HEK293 (cell line): ENCODE measurements around the gene THAP3.

Source experiments
- CTCF ChIA-PET: fragments of 350-600 bp; formaldehyde crosslinking; extraction: SDS; loops from one replicate; lab custom pipeline; 2021; ENCODE audit warnings: antibody characterized with exemption; lab: Yijun Ruan, JAX
- POLR2A ChIA-PET: fragments of 300-600 bp; formaldehyde crosslinking; extraction: SDS; loops from one replicate; lab custom pipeline; 2020; ENCODE audit warnings: antibody characterized with exemption, inconsistent platforms; lab: Yijun Ruan, JAX
- H3K27ac ChIP-seq: fragments of 200-500 bp; sonication (Bioruptor generic); 2 replicates; pipeline ENCODE4 v1.5.1; 2014; ENCODE audit warnings: low read depth, low read length, control low read depth, inconsistent platforms; ENCODE audit errors: extremely low read depth
- H3K36me3 ChIP-seq, 2 experiments: fragments of 200-500 bp in 1 of 2; sonication (Bioruptor generic) in 1 of 2; 1 replicate in 1 of 2; 2 replicates in 1 of 2; pipeline ENCODE4 v1.5.1; 2014 to 2017; ENCODE audit warnings: inconsistent platforms in 2 of 2, low read length in 2 of 2; ENCODE audit not compliant: control insufficient read depth in 2 of 2, insufficient read depth in 1 of 2
- H3K4me1 ChIP-seq: fragments of 200-500 bp; sonication (Bioruptor generic); 2 replicates; pipeline ENCODE4 v1.5.1; 2014; ENCODE audit warnings: mild to moderate bottlenecking, low read length, inconsistent platforms; ENCODE audit not compliant: control insufficient read depth, insufficient read depth
- H3K4me3 ChIP-seq: 2 replicates; pipeline ENCODE4 v1.5.1; 2011; ENCODE audit warnings: low read depth, mild to moderate bottlenecking, control low read depth, low read length, moderate library complexity
- H3K9me3 ChIP-seq: fragments of 200-500 bp; sonication (Bioruptor generic); 2 replicates; pipeline ENCODE4 v1.5.1; 2014; ENCODE audit warnings: low read depth, low read length, inconsistent platforms; ENCODE audit not compliant: control insufficient read depth, insufficient read depth
- ATF2 ChIP-seq: fragments of 450-650 bp; formaldehyde crosslinking; IDR thresholded peaks from 2 replicates; pipeline ENCODE4 v1.5.1; 2016; ENCODE audit warnings: missing biosample characterization, missing genetic modification characterization, low read depth
- ELK4 ChIP-seq: IDR thresholded peaks from 2 replicates; pipeline ENCODE4 v1.6.1; 2011; ENCODE audit warnings: mild to moderate bottlenecking, low read depth, low read length, borderline replicate concordance
- GLIS1 ChIP-seq: fragments of 450-650 bp; formaldehyde crosslinking; IDR thresholded peaks from 2 replicates; pipeline ENCODE4 v1.5.1; 2016; ENCODE audit warnings: missing biosample characterization, missing genetic modification characterization
- GLIS2 ChIP-seq: fragments of 450-650 bp; formaldehyde crosslinking; IDR thresholded peaks from 2 replicates; pipeline ENCODE4 v1.5.1; 2016; ENCODE audit warnings: missing biosample characterization, missing genetic modification characterization
- INSM2 ChIP-seq: fragments of 450-650 bp; formaldehyde crosslinking; IDR thresholded peaks from 2 replicates; pipeline ENCODE4 v1.5.1; 2016; ENCODE audit warnings: missing biosample characterization, missing genetic modification characterization
- KLF10 ChIP-seq: fragments of 450-650 bp; IDR thresholded peaks from 2 replicates; pipeline ENCODE4 v1.5.1; 2018; ENCODE audit warnings: missing biosample characterization, mild to moderate bottlenecking, missing genetic modification characterization
- MEIS1 ChIP-seq: sonication (generic); formaldehyde crosslinking; IDR thresholded peaks from 2 replicates; pipeline ENCODE4 v1.8.1; 2022; ENCODE audit warnings: missing genetic modification reagents, mild to moderate bottlenecking, borderline replicate concordance
- PRDM1 ChIP-seq: fragments of 450-650 bp; formaldehyde crosslinking; IDR thresholded peaks from 2 replicates; pipeline ENCODE4; 2016; ENCODE audit warnings: missing biosample characterization, missing genetic modification characterization
- SP2 ChIP-seq: fragments of 450-650 bp; formaldehyde crosslinking; IDR thresholded peaks from 2 replicates; pipeline ENCODE4 v1.5.1; 2016; ENCODE audit warnings: missing biosample characterization, missing genetic modification characterization
- ZBTB44 ChIP-seq: fragments of 450-650 bp; IDR thresholded peaks from 2 replicates; pipeline ENCODE4 v1.5.1; 2018; ENCODE audit warnings: missing biosample characterization, mild to moderate bottlenecking, missing genetic modification characterization
- ZBTB49 ChIP-seq: fragments of 450-650 bp; formaldehyde crosslinking; IDR thresholded peaks from 2 replicates; pipeline ENCODE4 v1.5.1; 2016; ENCODE audit warnings: missing biosample characterization, missing genetic modification characterization, low read depth
- ZFP3 ChIP-seq: fragments of 450-650 bp; formaldehyde crosslinking; IDR thresholded peaks from 2 replicates; pipeline ENCODE4 v1.5.1; 2016; ENCODE audit warnings: low read depth, missing biosample characterization, missing genetic modification characterization
- ZNF114 ChIP-seq: fragments of 450-650 bp; formaldehyde crosslinking; IDR thresholded peaks from 2 replicates; pipeline ENCODE4 v1.5.0; 2017; ENCODE audit warnings: missing biosample characterization, missing genetic modification characterization
- ZNF174 ChIP-seq: fragments of 450-650 bp; formaldehyde crosslinking; IDR thresholded peaks from 2 replicates; pipeline ENCODE4 v1.5.0; 2017; ENCODE audit warnings: missing biosample characterization, mild to moderate bottlenecking, missing genetic modification characterization
- ZNF19 ChIP-seq: fragments of 450-650 bp; formaldehyde crosslinking; IDR thresholded peaks from 2 replicates; pipeline ENCODE4; 2016; ENCODE audit warnings: missing biosample characterization, missing genetic modification characterization, low read depth
- ZNF2 ChIP-seq: fragments of 450-650 bp; formaldehyde crosslinking; IDR thresholded peaks from 2 replicates; pipeline ENCODE4 v1.5.1; 2016; ENCODE audit warnings: missing biosample characterization, missing genetic modification characterization
- ZNF223 ChIP-seq: fragments of 450-650 bp; formaldehyde crosslinking; IDR thresholded peaks from 2 replicates; pipeline ENCODE4 v1.5.1; 2016; ENCODE audit warnings: missing biosample characterization, missing genetic modification characterization
- ZNF24 ChIP-seq: fragments of 450-650 bp; formaldehyde crosslinking; IDR thresholded peaks from 2 replicates; pipeline ENCODE4 v1.5.1; 2016; ENCODE audit warnings: missing biosample characterization, missing genetic modification characterization
- ZNF302 ChIP-seq: fragments of 450-650 bp; formaldehyde crosslinking; IDR thresholded peaks from 2 replicates; pipeline ENCODE4 v1.5.1; 2016; ENCODE audit warnings: missing biosample characterization, missing genetic modification characterization, low read depth
- ZNF341 ChIP-seq: fragments of 450-650 bp; formaldehyde crosslinking; IDR thresholded peaks from 2 replicates; pipeline ENCODE4; 2016; ENCODE audit warnings: low read depth, missing biosample characterization, missing genetic modification characterization
- ZNF391 ChIP-seq: fragments of 450-650 bp; formaldehyde crosslinking; IDR thresholded peaks from 2 replicates; pipeline ENCODE4 v1.5.1; 2016; ENCODE audit warnings: low read depth, missing biosample characterization, missing genetic modification characterization, borderline replicate concordance
- ZNF426 ChIP-seq: fragments of 450-650 bp; formaldehyde crosslinking; IDR thresholded peaks from 2 replicates; pipeline ENCODE4 v1.5.1; 2017; ENCODE audit warnings: missing biosample characterization, missing genetic modification characterization, mild to moderate bottlenecking, inconsistent platforms, moderate library complexity
- ZNF433 ChIP-seq: fragments of 450-650 bp; formaldehyde crosslinking; IDR thresholded peaks from 2 replicates; pipeline ENCODE4 v1.5.1; 2016; ENCODE audit warnings: missing biosample characterization, missing genetic modification characterization, low read depth
- ZNF510 ChIP-seq: fragments of 450-650 bp; formaldehyde crosslinking; IDR thresholded peaks from 2 replicates; pipeline ENCODE4 v1.5.1; 2018; ENCODE audit warnings: mild to moderate bottlenecking, missing genetic modification characterization, missing biosample characterization; ENCODE audit not compliant: insufficient replicate concordance
- ZNF792 ChIP-seq: fragments of 450-650 bp; formaldehyde crosslinking; IDR thresholded peaks from 2 replicates; pipeline ENCODE4 v1.5.1; 2016; ENCODE audit warnings: missing biosample characterization, missing genetic modification characterization

The THAP3 gene

GRCh38 chr1:6624710-6625583, at the start of gene THAP3:
TSS of gene THAP3 (plus strand) at chr1:6624868. CDS start at chr1:6625219, 351 bp downstream.
- CTCF ChIA-PET: interaction anchor here (1.1 kb wide), 1 partner anchor 139 kb away, joined by 3 read pairs; no protein-coding TSS in a partner anchor
- Histone ChIP-seq H3K9me3 (no peaks in the 10 kb centered on the region), H3K4me1 (no peaks in the 10 kb centered on the region), H3K36me3 (peaks cover 22 to 80% of the 10 kb centered on the region in 2 experiments; a peak in 2 of 3 replicates), H3K4me3 (peak within 1 kb of the TSS; percentile 80), H3K27ac (peak within 1 kb of the TSS; percentile 93)
- POLR2A ChIA-PET: interaction anchor here (0.8 to 1.7 kb wide), 5 partner anchors 9 to 23 kb away, joined by 3 to 11 read pairs (median 5); partner anchors contain the start of genes KLHL21 and PHF13
- no peak for TF ChIP-seq ZNF114 (tag by site-specific recombination)
- TF ChIP-seq ZNF2 (tag by site-specific recombination): peak; percentile 51; the same call in 1 of the 2 replicates
- TF ChIP-seq ZNF426 (tag by site-specific recombination): no peak
- TF ChIP-seq ZBTB44 (tag by site-specific recombination): peak; percentile 33; the same call in 1 of the 2 replicates
- peak; percentile 89 for TF ChIP-seq GLIS2 (tag by site-specific recombination)
- TF ChIP-seq ZNF391 (tag by site-specific recombination): no peak
- TF ChIP-seq ZNF341 (tag by site-specific recombination): peak; percentile 41; the same call in 1 of the 2 replicates
- no peak for TF ChIP-seq PRDM1 (tag by site-specific recombination)
- TF ChIP-seq ZNF302: no peak
- TF ChIP-seq ZFP3 (tag by site-specific recombination): no peak
- TF ChIP-seq ZNF174: no peak
- TF ChIP-seq KLF10 (tag by site-specific recombination): no peak; the same call in 1 of the 2 replicates
- no peak for TF ChIP-seq ZBTB49 (tag by site-specific recombination)
- no peak for TF ChIP-seq ZNF510 (tag by site-specific recombination)
- TF ChIP-seq ATF2 (tag by site-specific recombination): peak; percentile 92
- TF ChIP-seq ZNF19: no peak
- TF ChIP-seq ZNF433 (tag by site-specific recombination): no peak
- no peak for TF ChIP-seq ZNF24 (tag by site-specific recombination)
- no peak for TF ChIP-seq ZNF223 (tag by site-specific recombination)
- TF ChIP-seq MEIS1 (CRISPR knock-in tag): 0 out of 2 replicates have a peak, but pooled peaks have one; percentile 45
- no peak for TF ChIP-seq INSM2
- TF ChIP-seq SP2 (tag by site-specific recombination): peak; percentile 86
- TF ChIP-seq GLIS1: peak; percentile 67
- TF ChIP-seq ELK4: no peak
- TF ChIP-seq ZNF792: no peak
